H9 (cell line): ENCODE data around the gene SEC61B. TPM values are rescaled to one million over a fixed set of nuclear protein-coding genes. Genes with fewer than 3 reads are reported as not detected.

Source experiments
- DNase-seq: peaks from one replicate; pipeline ENCODE4 v3.0.0-alpha.2; 2017
- H2AFZ ChIP-seq: one replicate; pipeline ENCODE4 v1.6.1; 2013; ENCODE audit warnings: mild to moderate bottlenecking, low read length, control low read depth, moderate library complexity
- H2AK5ac ChIP-seq: 2 replicates; pipeline ENCODE4 v1.6.1; 2013; ENCODE audit warnings: low read length, control low read depth, mixed read lengths; ENCODE audit not compliant: insufficient read length
- H2BK120ac ChIP-seq: one replicate; pipeline ENCODE4 v1.6.1; 2013; ENCODE audit warnings: low read depth, mild to moderate bottlenecking, low read length, control low read depth, inconsistent platforms; ENCODE audit not compliant: poor library complexity, severe bottlenecking
- H2BK12ac ChIP-seq: 2 replicates; pipeline ENCODE4 v1.6.1; 2013; ENCODE audit warnings: low read length, control low read depth, mixed read lengths, low read depth; ENCODE audit not compliant: insufficient read length
- H2BK15ac ChIP-seq: 2 replicates; pipeline ENCODE4 v1.6.1; 2013; ENCODE audit warnings: low read depth, low read length, control low read depth
- H2BK20ac ChIP-seq: one replicate; pipeline ENCODE4 v1.6.1; 2013; ENCODE audit warnings: low read depth, mild to moderate bottlenecking, low read length, control low read depth, inconsistent platforms; ENCODE audit not compliant: poor library complexity, severe bottlenecking
- H2BK5ac ChIP-seq: 2 replicates; pipeline ENCODE4 v1.6.1; 2013; ENCODE audit warnings: low read length, control low read depth, mixed read lengths; ENCODE audit not compliant: insufficient read length
- H3K14ac ChIP-seq: 2 replicates; pipeline ENCODE4 v1.6.1; 2013; ENCODE audit warnings: low read length, control low read depth; ENCODE audit not compliant: insufficient read depth
- H3K18ac ChIP-seq: 2 replicates; pipeline ENCODE4 v1.6.1; 2013; ENCODE audit warnings: low read depth, mild to moderate bottlenecking, mixed read lengths, low read length, control low read depth; ENCODE audit not compliant: insufficient read length
- H3K23ac ChIP-seq: 2 replicates; pipeline ENCODE4 v1.6.1; 2013; ENCODE audit warnings: low read length, control low read depth, mixed read lengths, low read depth; ENCODE audit not compliant: insufficient read length
- H3K23me2 ChIP-seq: 2 replicates; pipeline ENCODE4 v1.6.1; 2013; ENCODE audit warnings: low read depth, mild to moderate bottlenecking, mixed read lengths, low read length, control low read depth; ENCODE audit not compliant: insufficient read length, poor library complexity, severe bottlenecking
- H3K27ac ChIP-seq: 2 replicates; pipeline ENCODE4 v1.5.1; 2013; ENCODE audit warnings: low read length, control low read depth, mixed read lengths, low read depth; ENCODE audit not compliant: insufficient read length
- H3K27me3 ChIP-seq: 2 replicates; pipeline ENCODE4 v1.6.1; 2013; ENCODE audit warnings: low read length, control low read depth, inconsistent platforms; ENCODE audit not compliant: insufficient read depth
- H3K4ac ChIP-seq: 2 replicates; pipeline ENCODE4 v1.6.1; 2013; ENCODE audit warnings: low read depth, mild to moderate bottlenecking, control low read depth, inconsistent platforms, low read length, moderate library complexity
- H3K4me1 ChIP-seq: 2 replicates; pipeline ENCODE4 v1.6.1; 2013; ENCODE audit warnings: low read length, control low read depth, inconsistent platforms; ENCODE audit not compliant: insufficient read depth
- H3K4me2 ChIP-seq: 2 replicates; pipeline ENCODE4 v1.6.1; 2013; ENCODE audit warnings: low read length, control low read depth, mixed read lengths; ENCODE audit not compliant: insufficient read length, insufficient read depth
- H3K56ac ChIP-seq: 2 replicates; pipeline ENCODE4 v1.6.1; 2013; ENCODE audit warnings: low read depth, mild to moderate bottlenecking, mixed read lengths, low read length, control low read depth; ENCODE audit not compliant: insufficient read length
- H3K79me1 ChIP-seq: 2 replicates; pipeline ENCODE4 v1.6.1; 2013; ENCODE audit warnings: low read depth, mild to moderate bottlenecking, moderate library complexity, low read length, control low read depth, inconsistent platforms; ENCODE audit not compliant: insufficient read depth, poor library complexity, severe bottlenecking
- H3K79me2 ChIP-seq: 2 replicates; pipeline ENCODE4 v1.6.1; 2013; ENCODE audit warnings: low read length, control low read depth, inconsistent platforms; ENCODE audit not compliant: insufficient read depth
- H3K9ac ChIP-seq: 2 replicates; pipeline ENCODE4 v1.6.1; 2013; ENCODE audit warnings: low read length, control low read depth, mixed read lengths; ENCODE audit not compliant: insufficient read length; ENCODE audit errors: extremely low read depth
- H3K9me3 ChIP-seq: one replicate; pipeline ENCODE4 v1.6.1; 2013; ENCODE audit warnings: low read depth, low read length, inconsistent platforms; ENCODE audit not compliant: control insufficient read depth
- H3T11ph ChIP-seq: one replicate; pipeline ENCODE4 v1.6.1; 2013; ENCODE audit warnings: mild to moderate bottlenecking, low read length, control low read depth, inconsistent platforms
- H4K20me1 ChIP-seq: one replicate; pipeline ENCODE4 v1.6.1; 2013; ENCODE audit not compliant: control insufficient read depth, insufficient read length, insufficient read depth
- H4K5ac ChIP-seq: 2 replicates; pipeline ENCODE4 v1.6.1; 2013; ENCODE audit warnings: low read depth, mild to moderate bottlenecking, mixed read lengths, low read length, control low read depth; ENCODE audit not compliant: insufficient read length
- H4K8ac ChIP-seq: replicated peaks from 2 replicates; pipeline ENCODE4 v1.6.1; 2013; ENCODE audit warnings: low read length, control low read depth, mixed read lengths, low read depth; ENCODE audit not compliant: insufficient read length
- H4K91ac ChIP-seq: 2 replicates; pipeline ENCODE4 v1.6.1; 2013; ENCODE audit warnings: low read depth, mild to moderate bottlenecking, moderate library complexity, mixed read lengths, low read length, control low read depth; ENCODE audit not compliant: insufficient read length
- H3K27ac Mint-ChIP-seq, 3 experiments: 2 replicates in 2 of 3; 3 replicates in 1 of 3; pipeline ENCODE4 v1.8.0; 2020 to 2021; ENCODE audit warnings: mixed read lengths in 3 of 3, mild to moderate bottlenecking in 1 of 3, moderate library complexity in 1 of 3
- H3K27me3 Mint-ChIP-seq: 2 replicates; pipeline ENCODE4 v1.8.0; 2021; ENCODE audit warnings: low read depth, mild to moderate bottlenecking, moderate library complexity, mixed read lengths
- H3K36me3 Mint-ChIP-seq, 3 experiments: 2 replicates in 2 of 3; 3 replicates in 1 of 3; pipeline ENCODE4 v1.8.0; 2020 to 2021; ENCODE audit warnings: low read depth in 3 of 3, mixed read lengths in 3 of 3; ENCODE audit not compliant: insufficient read depth in 1 of 3
- H3K4me1 Mint-ChIP-seq, 2 experiments: 2 replicates each; pipeline ENCODE4 v1.8.0; 2020; ENCODE audit warnings: mixed read lengths in 2 of 2
- H3K4me3 Mint-ChIP-seq, 2 experiments: 2 replicates in 1 of 2; 3 replicates in 1 of 2; pipeline ENCODE4 v1.8.0; 2020 to 2021; ENCODE audit warnings: mild to moderate bottlenecking in 2 of 2, mixed read lengths in 2 of 2, moderate library complexity in 1 of 2
- H3K9me3 Mint-ChIP-seq, 2 experiments: 2 replicates in 1 of 2; 3 replicates in 1 of 2; pipeline ENCODE4 v1.8.0; 2020; ENCODE audit warnings: mild to moderate bottlenecking in 2 of 2, mixed read lengths in 2 of 2, moderate library complexity in 1 of 2
- WGBS: extraction: QIAGEN DNeasy Blood & Tissue Kit; methylation state at CpG from one replicate; pipeline ENCODE4 v1.1.7; 2013; ENCODE audit warnings: missing lambda C conversion rate, low lambda C conversion rate, mixed read lengths; ENCODE audit not compliant: insufficient read length; ENCODE audit errors: extremely low coverage; 5-methylcytosine and 5-hydroxymethylcytosine counted together
- total RNA-seq: library from RNA; stranded (reverse); gene quantifications from 2 replicates; pipeline ENCODE4 v1.2.1, GENCODE V29; 2021
- TF ChIP-seq, protein P1 (sequence below): fragments of 200-600 bp; sonication (generic); conservative IDR thresholded peaks from 3 replicates; pipeline ENCODE4 v1.8.0; 2021; ENCODE audit warnings: antibody characterized with exemption, mild to moderate bottlenecking

The SEC61B gene
- total RNA-seq, 1 experiment from 2014 or later: 142 TPM

DNA sequence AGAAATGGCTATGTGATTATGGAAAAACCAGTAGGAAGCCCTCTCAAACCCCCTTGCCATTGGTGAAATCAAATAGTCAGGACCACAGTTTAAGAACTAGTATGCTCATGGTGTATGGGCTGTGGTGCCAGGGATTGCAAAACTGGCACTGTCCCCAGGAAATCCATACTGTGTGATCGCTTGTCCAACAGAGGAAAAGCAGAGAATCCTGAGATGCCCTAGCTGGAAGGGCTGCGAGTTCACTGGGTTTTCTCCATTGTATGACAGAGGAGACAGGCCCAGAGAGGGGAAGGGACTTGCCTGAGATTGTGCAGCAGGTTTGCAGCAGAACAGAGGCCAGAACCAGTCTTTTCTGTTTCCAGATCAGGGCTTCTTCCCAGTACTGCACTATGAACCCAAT is 12.5 kb downstream of the SEC61B start:
- H4K5ac ChIP-seq: no peak overlapping the region
- no peak overlapping the region for H3K4ac ChIP-seq
- H3K9ac ChIP-seq: no peak overlapping the region
- no peaks in the 10 kb centered on the region for H4K20me1 ChIP-seq
- no peak overlapping the region for H3K27ac ChIP-seq
- H2BK120ac ChIP-seq: no peak overlapping the region
- H3K27me3 ChIP-seq: no peaks in the 10 kb centered on the region
- no peak overlapping the region for H2BK5ac ChIP-seq
- no peak overlapping the region for H3K23ac ChIP-seq
- no peaks in the 10 kb centered on the region for H3K9me3 Mint-ChIP-seq
- TF ChIP-seq, protein P1, sequence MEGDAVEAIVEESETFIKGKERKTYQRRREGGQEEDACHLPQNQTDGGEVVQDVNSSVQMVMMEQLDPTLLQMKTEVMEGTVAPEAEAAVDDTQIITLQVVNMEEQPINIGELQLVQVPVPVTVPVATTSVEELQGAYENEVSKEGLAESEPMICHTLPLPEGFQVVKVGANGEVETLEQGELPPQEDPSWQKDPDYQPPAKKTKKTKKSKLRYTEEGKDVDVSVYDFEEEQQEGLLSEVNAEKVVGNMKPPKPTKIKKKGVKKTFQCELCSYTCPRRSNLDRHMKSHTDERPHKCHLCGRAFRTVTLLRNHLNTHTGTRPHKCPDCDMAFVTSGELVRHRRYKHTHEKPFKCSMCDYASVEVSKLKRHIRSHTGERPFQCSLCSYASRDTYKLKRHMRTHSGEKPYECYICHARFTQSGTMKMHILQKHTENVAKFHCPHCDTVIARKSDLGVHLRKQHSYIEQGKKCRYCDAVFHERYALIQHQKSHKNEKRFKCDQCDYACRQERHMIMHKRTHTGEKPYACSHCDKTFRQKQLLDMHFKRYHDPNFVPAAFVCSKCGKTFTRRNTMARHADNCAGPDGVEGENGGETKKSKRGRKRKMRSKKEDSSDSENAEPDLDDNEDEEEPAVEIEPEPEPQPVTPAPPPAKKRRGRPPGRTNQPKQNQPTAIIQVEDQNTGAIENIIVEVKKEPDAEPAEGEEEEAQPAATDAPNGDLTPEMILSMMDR: no peak
- H3K56ac ChIP-seq: no peak overlapping the region
- H2BK15ac ChIP-seq: no peak overlapping the region
- no peaks in the 10 kb centered on the region for H3K9me3 ChIP-seq
- H3K18ac ChIP-seq: no peak overlapping the region
- no peak overlapping the region for H2AK5ac ChIP-seq
- no peak overlapping the region for H2AFZ ChIP-seq
- H2BK12ac ChIP-seq: no peak overlapping the region
- no peak overlapping the region for H3K14ac ChIP-seq
- DNase-seq: no peak
- no peaks in the 10 kb centered on the region for H3K4me1 Mint-ChIP-seq
- H3K27me3 Mint-ChIP-seq: no peaks in the 10 kb centered on the region
- no peaks in the 10 kb centered on the region for H3K79me1 ChIP-seq
- no peaks in the 10 kb centered on the region for H3K23me2 ChIP-seq
- no peak overlapping the region for H2BK20ac ChIP-seq
- H3K4me2 ChIP-seq: no peak overlapping the region
- no CpG with 5 or more reads among the region's 2 CpGs for WGBS
- no peak overlapping the region for H3T11ph ChIP-seq
- no peaks in the 10 kb centered on the region for H3K4me1 ChIP-seq
- no peaks in the 10 kb centered on the region for H3K79me2 ChIP-seq
- H3K27ac Mint-ChIP-seq: no peak overlapping the region
- no peak overlapping the region for H4K8ac ChIP-seq
- H3K36me3 Mint-ChIP-seq: peaks cover 0 to 13% (median 12%) of the 10 kb centered on the region in 3 experiments; a peak in 5 of 7 replicates
- H3K4me3 Mint-ChIP-seq: no peak overlapping the region
- no peak overlapping the region for H4K91ac ChIP-seq
